CD1c-positive myeloid dendritic cell (primary cell): Measurements from ENCODE around the gene RRP9.

ENCODE experiments used
- DNase-seq: peaks from one replicate; pipeline ENCODE4 v3.0.0-alpha.2; 2016; ENCODE audit errors: extremely low spot score

Gene RRP9

DNA sequence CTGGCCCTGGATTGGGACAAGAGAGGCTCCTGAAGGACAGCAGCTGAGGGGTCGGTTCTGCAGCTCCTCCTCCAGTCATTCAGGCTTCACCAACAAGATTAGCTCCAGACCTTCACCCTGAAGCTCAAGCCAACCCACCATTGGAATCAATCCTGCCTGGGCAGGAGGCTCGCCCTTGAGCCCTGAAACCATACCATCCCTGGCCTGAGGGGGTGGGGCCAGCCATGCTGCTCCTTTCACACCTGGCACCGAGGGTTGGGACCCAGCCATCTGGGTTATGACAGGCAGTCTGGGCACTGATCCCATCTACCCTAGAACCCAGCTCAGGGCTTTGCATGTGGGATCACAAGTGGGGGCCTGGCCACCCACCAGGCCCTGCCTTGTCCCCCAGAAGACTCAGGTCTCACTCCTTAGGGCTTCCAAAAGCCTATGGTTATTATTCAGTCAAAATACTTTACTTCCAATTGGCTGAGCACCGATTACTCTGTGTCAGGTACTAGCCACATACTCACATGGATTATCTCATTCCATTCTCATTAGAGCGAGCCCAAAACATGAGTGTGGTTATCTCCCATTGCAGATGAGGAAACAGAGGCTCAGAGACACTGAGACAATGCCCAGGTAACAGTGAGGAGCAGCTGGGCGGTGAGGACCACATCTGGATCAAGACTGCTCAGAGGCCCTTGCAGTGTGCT, 29.0 kb upstream of the RRP9 start:
- DNase-seq, result no peak

DNA sequence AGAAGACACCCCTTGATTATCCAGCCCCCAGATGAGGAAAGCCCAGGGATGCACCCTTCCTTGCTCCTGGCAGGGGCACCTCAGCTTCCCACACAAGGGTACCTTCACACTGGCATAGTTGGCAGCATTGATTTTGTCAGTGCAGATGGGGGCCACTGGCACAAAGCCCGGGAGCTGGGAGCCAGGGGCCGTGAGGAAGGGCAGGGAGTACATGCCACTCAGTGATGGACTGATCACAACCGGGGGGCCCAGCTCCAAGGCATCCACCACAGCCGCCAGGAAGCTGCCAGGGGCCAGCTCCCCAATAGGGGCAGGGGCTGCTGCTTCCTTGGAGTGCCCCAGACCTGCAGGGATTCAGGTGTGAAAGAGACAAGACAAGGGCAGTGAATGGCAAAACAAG, 28.1 kb upstream of the RRP9 start:
- no peak for DNase-seq

DNA sequence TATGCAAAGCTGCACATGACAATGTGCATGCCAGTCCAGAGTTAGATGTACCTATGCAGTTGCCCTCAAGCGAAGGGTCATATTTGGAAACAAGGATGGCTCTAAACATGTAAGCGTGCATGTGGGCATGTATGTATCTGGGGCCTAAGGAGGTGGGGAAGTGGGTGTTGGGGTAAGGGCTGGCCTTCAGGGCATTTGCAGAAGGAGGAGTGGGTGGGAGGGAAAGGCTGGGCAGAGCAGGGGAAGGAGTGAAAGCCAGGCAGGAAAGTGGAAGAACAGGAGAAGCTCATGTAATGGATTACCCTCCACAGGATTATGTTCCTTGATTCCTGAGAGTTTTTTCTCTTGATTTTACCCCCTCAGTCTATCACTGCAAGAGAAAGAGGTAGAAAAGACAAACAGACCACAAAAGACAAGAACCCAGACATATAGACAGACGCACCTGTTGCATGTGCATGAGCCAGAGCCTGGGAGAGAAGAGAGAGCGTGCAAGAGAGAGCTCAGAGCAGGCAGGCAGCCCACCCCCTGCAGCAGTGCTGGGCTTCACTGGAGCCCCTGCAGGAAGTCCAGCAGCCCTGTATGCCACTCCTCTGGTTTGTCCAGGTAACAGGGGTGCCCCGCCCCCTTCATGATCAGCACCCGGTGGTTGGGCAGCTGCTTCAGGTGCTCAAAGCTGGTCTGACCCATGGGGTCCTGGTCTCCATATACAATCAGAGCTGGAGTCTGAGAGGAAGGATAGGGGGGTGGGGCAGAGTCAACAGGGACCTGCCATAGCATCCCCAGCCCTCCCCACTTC, 27.4 kb upstream of the RRP9 start:
- no peak for DNase-seq

DNA sequence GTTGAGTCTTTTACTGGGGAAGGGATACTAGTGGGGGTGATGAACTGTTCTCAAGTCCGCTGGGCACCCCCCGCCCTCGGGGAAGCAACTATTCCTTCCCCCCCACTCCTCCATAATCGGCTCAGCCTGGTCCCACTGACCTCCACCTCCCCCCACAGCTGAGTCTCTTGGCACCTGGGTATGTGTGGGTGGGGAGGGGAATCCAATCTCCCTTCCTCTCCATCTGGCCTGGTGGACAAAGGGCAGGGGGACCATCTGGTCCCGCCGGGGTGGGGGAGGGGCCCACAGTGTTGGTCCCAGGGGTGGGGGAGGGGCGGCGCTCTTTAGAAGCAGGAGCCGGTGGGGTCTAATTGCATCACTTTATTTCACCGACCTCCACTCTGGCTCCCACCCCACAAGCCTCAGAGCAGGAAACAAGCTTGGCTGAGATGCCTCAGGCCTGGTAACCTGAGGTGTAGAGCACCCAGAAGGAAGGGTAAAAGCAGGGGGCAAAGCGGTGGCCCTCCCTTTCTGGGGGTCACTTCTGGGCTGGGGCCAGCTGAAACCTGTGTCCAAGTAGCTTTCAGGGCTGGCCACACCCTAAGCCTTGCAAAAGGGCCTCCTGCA, 26.6 kb upstream of the RRP9 start:
- no peak for DNase-seq

DNA sequence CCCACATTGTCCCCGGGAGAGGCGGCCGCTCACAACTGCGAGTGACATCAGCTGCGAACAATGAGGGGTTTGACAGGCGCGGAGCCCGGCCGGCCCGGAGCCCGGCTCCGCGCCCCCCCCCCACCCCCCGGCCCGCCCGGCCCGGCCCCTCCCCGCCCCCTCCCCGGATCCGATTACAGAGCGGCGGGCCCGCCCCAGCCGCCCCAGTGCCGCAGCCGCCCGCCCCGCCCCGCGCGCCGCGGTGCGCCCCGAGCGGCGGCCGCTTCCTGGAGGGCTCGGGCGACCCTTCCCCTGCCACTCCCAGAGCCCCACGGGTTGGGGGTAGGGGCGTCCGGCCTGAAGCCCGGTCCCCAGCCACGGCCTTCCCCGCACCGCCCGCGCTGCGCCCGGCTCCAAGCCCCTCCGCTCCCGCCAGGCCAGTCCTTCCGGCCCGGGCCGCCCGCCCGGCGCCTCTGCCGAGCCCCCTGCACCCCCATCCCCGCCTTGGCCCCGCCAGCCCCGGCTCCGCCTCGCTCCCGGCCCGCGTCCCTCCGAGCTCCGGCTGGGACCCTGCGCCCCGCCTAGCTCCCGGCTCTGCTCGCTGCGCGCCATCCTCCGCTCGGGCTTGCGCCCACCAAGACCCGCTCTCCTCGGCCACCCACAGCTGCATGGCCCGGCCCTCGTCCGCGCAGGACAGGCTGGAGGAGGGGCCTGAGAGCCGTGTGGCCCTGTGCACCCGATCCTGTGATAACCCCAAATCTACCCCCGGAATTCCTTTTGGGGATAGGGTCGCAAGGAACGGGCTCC, 25.9 kb upstream of the RRP9 start, which contains the start of gene PCBP4:
Gene PCBP4 (minus strand): TSS at position 71 of the 786 bp plus-strand sequence. CDS start 6,214 bp downstream, outside the sequence.
- peak; percentile 24 for DNase-seq

DNA sequence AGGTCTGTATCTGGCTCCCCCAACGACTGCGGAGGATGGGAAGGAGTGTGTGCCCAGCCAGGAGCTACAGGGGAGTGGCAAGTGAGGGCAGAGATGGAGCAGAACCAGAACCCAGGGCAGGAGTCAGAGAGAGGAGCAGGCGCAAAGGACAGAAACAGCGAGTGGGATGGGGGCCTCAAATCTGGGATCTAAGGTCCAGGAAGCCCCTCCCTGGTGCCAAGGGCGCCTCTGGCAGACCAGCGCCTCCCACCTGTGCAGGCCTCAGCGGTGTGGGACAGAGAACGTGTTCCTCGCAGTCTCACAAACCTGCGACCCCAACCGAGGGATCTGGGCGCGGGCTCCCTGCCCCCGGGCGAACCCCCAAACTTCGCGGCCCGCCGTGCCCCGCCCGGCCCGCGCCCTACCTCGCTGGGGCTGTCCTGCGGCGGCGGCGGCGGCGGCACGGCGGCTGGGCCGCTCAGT, 25.2 kb upstream of the RRP9 start:
- no peak for DNase-seq

DNA sequence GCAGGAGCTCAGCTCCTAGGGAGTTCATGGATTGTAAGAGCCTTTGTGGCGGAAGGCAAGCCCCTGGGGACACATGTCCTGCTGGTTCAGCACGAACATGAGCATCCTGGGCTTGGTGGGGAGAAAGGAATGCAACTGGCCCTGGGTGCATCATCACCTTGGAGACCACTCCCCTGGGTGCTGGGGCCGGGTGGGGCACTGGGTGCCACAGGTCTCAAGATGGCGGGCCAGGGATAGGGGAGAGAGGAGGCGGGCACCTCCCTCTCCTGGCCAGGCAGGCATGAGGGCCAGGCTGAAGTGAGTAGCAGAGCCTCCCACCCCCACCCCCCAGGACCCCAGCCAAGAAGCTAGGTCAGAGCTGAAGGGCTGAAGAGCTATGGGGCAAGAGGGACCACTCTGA, 24.8 kb upstream of the RRP9 start:
- no peak for DNase-seq

DNA sequence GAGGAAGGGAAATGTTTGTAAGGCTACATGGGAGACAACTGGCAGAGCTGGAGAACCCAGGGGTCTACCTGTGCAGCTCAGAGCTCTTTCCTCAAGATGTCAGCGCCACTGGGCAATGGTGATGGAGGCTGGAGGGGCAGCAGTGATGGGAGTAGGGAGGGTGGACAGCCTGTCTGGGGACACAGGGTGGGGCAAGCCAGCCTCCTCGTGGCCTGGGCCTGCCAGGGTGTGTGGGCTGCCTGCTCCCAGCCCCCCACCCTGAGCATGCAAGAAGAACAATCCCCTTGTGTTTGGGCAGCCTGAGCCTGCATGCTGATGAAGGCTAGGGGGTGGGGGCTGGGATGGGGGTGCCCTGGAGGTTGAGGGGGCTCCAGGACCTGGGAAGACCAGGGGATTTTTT, 24.3 kb upstream of the RRP9 start:
- DNase-seq, result no peak

DNA sequence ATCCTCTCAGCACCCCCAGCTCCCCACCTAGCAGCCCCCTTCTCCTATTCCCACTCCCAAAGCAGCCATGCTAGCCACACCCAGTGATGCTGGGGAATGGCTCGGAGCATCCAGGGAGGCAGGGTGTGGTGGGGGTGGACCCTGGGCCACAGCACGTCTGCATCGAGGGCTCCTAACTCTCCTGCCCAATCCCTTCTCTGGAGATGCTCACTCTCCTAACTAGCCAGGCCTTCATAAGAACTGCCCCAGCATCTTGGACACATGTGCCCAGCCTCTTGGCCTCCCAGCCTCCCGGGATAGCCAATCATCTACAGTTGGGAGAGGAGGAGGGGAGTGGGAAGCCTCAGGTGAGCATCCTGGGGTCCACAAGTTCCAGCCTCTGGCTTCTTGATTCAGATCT, 22.8 kb upstream of the RRP9 start:
- no peak for DNase-seq

DNA sequence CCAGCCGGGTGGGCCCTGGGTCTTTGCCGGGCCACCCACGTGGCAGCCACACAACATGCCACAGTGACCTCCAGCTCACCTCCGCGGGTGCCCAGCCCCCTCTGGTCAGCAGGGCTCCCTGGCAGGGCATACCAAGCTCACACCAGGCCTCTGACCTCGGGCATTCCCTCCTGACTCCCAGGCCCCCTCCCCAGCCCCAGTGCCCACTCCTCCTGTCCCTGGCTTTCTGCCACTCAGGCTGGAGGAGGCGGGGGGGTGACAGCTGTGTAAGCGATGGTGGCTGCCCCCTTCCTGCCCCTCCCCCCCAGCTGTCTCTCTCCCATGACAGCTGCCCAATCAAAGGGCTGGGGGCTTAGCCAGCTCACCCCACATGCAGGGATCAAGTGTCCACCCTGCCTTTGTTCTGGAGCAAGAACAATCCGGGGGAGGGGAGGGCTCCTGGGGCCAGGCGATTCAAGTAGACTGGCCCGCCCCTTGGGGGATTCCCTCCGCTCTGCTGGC, 22.3 kb upstream of the RRP9 start:
- DNase-seq, result no peak

DNA sequence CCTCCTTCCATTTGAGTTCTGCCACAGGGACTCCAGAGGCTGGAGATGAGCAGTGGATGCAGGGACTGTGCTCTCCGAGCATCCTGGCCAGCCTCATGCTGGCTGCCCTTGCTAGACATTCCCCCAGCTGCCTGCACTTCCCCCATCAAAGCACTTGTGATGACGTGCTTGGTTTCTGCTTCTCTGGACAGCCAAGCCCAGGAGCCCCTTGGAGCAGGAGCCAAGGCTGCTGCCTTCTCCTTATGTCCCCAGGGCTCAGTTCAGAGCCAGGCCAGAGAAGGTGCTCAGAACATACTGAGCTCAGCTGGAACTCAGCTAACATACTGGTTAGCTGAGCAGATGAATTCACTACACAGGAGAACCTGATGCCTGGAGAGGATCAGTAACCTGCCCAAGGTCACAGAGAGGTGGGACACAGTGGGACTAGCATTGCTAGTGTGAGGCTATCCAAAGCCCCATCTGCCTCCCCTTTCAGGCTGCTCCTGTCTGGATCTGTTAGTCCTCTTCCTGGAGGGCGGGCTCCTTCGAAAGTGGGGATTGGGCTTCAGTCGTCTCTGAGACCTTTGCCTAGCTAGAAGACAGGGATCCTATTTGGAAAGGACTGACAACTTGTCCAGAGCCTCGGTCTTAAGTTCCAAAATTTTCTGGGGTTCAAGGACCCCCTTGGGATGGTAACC, 21.3 kb upstream of the RRP9 start:
- no peak for DNase-seq

DNA sequence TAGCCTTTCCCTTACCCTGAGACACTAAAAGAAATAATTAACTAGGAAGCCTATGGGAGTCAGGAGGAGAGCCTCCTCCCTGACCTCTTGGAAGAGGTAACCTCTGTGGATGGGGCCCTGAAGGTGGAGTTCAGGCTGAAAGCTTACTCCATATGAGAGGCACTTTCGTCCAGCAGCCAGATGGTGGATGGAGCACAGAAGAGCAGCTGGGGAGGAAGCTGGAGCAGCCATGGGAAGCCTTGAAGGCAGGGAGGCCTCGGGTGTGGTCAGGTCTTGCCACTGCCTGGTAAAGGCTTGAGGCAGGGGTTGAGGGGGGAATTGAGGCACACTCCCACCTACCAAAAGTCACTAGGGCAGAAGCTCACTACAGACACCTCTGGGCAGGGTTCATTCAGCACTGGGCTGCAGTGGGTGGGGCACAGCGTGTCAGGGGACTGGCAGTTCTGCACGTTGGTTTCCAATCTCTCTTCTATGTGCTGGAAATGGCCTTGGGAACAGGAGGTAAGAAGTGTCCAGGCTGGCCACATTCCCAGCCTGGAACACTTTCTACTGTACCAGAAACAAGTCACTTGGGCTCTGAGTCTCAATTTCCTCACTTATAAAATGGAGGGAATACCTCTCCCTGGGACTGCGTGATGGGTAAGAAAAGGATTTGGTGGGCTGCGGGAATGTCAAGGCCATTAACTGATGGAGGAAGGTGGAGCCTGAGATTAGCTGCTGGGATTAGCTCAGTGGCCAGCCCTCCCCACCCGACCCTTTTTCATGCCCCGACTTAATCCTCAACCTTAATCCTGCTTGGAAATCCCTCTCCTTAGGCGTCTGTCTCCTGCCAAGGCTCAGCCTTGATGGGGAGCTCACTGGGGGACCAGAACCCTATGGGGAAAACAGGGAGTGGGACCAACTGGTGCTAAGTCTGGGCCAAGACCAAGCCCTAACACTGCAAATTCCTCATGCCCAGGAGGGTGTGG, 20.2 kb upstream of the RRP9 start:
- no peak for DNase-seq

DNA sequence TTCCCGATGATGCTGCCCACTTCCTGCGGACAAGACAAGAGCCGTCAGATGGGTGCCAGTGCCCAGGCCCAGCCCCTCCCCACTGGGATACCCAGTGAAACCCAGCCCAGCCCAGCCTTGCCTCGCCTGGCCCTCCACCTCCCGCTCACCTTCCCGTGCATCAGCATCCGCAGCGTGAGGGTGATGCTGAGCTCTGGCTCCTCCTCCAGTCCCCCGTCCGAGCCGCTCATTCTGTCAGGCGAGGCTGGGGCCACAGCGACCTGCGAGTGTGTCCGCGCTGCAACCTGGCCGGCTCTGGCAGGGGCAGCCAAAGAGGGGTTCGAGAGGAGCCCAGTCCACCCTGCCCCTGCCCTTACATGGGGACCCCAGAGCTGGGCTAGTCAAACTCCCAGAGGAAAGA, 19.3 kb upstream of the RRP9 start:
- no peak for DNase-seq

DNA sequence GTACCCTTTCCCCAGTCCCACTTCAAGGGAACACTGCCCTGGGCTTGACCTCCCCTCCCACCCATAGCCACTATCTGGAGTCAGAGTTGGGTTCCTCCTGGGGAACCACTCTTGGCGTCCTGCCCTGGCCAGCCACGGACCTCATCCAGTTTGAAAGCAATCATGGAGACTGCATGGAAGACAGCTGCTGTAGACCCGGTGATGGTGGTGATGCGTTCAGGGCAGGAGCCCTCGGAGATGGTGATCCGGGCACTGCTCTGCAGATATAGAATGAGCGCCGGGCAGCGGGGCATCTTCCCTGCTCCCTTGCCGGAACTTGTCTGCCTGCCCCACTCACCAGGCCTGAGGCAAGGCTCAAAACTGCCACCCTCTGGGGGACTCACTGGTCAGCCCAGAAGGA, 18.7 kb upstream of the RRP9 start:
- DNase-seq, result no peak

DNA sequence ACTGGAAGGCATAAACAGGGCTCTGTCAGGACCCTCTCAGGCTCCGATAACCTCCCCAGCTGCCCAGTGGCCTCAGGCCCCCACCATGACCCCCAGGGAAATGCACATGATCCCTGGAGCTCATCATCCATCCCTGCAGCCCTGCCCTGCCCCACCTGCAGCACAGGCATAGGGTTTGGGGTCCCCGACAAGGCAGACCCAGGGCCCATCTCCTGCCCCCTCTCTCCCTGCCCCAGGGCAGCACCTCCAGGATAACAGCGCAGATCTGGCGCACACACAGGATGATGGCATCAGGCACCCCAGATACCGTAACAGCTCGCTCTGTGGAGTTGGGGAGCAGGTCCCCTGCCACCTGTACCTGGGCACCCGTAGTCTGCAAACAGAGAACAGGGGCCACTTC, 17.9 kb upstream of the RRP9 start:
- no peak for DNase-seq

DNA sequence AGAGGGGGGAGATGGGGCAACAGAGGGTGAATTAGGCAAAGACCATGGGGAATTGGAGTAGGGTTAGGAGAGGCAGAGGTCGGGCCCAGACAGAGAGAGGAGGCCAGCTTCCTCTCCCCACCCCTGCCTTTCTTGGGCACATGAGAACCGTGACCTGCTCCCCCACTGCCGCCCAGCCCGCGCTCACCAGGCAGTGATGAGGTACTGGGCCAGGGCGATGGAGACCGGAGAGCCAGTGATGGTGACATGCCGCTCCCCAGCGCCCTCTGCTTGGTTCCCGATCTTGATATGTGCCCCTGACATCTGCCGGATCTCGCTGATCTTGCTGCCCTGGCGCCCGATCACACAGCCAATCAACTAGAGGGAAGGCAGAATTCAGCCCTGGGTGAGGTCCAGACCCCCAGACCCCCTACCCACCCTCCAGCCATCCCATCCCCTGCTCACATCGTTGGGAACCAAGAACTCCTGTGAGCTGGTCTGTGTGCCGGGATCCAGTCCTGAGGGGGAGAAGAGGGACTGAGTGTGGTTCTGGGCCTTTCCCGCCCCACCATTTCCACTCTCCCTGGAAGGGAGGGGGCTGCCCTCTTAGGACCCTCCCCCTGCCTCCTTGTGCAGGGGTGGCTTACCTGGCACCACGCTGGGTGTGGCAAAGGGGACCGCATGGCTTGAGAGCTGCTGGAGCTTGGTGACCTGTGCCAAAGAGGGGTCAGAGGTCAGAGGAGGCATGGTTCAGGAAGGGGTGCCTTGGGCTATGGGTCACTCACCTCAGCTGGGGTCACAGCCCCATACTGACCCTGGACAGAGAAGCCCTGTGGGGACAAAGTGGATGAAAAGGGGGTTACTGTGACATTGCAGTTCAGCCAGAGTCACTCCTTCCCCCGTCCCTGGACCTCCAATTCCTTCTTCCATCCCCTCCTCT, 17.2 kb upstream of the RRP9 start:
- DNase-seq, result no peak

DNA sequence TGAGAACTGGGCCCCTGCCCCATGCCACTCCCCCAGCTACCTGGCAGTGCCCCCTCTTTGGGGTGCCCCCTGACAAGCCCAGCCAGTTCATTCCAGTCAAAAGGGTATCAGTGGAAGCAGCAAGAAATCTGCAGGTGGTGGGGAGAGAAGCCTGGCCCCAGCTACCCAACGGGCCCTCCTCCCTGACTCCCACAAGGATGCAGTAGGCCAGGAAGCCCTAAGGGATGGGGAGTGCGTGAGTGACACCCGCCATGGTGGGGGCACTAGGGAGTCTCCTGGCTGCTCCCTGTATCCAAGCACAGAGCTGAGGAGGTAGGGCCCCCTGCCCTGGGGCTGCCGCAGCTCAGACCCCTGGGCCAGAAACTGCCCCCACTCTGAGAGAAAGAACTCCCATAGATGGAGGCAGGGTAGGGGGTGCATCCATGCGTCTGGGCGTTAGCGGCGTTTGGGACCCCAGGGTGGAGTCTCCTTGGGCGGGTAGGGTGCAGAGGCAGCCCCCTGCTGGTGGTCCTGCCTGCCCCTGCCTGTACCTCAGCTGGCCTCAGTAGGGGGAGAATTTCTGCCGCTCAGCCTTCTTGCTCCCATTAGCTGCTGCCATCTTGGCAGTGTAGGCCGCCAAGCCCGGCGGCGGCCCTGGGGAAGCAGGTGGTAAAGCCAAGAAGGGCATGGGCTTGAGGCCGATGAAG, 16.0 kb upstream of the RRP9 start:
- DNase-seq, result no peak
